LoVo (cell line): Measurements from ENCODE around the gene AGAP3.

Experiments used
- DNase-seq: peaks from one replicate; pipeline ENCODE4 v3.0.0-alpha.2; 2016; ENCODE audit warnings: low spot score

Gene AGAP3

GRCh38 chr7:151167197-151167961 is 81.1 kb downstream of the AGAP3 start, which contains the start of gene GBX1:
Gene GBX1 (minus strand): TSS chr7:151167694. CDS start chr7:151167548, 146 bp downstream.
- DNase-seq, result no peak

- peak; percentile 66 for DNase-seq
Measured at GRCh38 chr7:151168003-151168786, 81.9 kb downstream of the AGAP3 start.

- no peak for DNase-seq
Measured at GRCh38 chr7:151168787-151169162, 82.5 kb downstream of the AGAP3 start.

- DNase-seq, result peak; percentile 88
Measured at GRCh38 chr7:151172273-151173141, 86.2 kb downstream of the AGAP3 start.

GRCh38 chr7:151173386-151174245 is 87.3 kb downstream of the AGAP3 start:
- no peak for DNase-seq

GRCh38 chr7:151174246-151175046 is 88.2 kb downstream of the AGAP3 start:
- DNase-seq, result no peak

- DNase-seq, result no peak
Measured at GRCh38 chr7:151175047-151175792, 88.9 kb downstream of the AGAP3 start.

- DNase-seq, result no peak
Measured at GRCh38 chr7:151175793-151176311, 89.6 kb downstream of the AGAP3 start.

- DNase-seq, result no peak
Measured at GRCh38 chr7:151176401-151176800, 90.1 kb downstream of the AGAP3 start.

GRCh38 chr7:151177310-151177709 is 91.0 kb downstream of the AGAP3 start:
- DNase-seq, result no peak

GRCh38 chr7:151178236-151178635 is 92.0 kb downstream of the AGAP3 start:
- DNase-seq, result no peak

- no peak for DNase-seq
Measured at GRCh38 chr7:151178831-151179230, 92.6 kb downstream of the AGAP3 start.

GRCh38 chr7:151179287-151179860 is 93.1 kb downstream of the AGAP3 start:
- no peak for DNase-seq

- DNase-seq, result no peak
Measured at GRCh38 chr7:151179946-151180345, 93.7 kb downstream of the AGAP3 start.

- DNase-seq, result no peak
Measured at GRCh38 chr7:151181011-151181431, 94.7 kb downstream of the AGAP3 start.

GRCh38 chr7:151185762-151186639 is 99.7 kb downstream of the AGAP3 start:
- DNase-seq, result no peak

- no peak for DNase-seq
Measured at GRCh38 chr7:151186640-151187408, 100.5 kb downstream of the AGAP3 start, which contains the start of gene ASB10. Gene ASB10 (minus strand): TSS chr7:151187250. CDS start chr7:151187130, 120 bp downstream.
